Tibial nerve (tissue), 4 donors: ENCODE data around the gene IQSEC3.

Experiments used
- CTCF ChIP-seq, 5 experiments: fragments of 200-600 bp in 3 of 5; fragments of 450-650 bp in 2 of 5; sonication (generic) in 3 of 5; IDR thresholded peaks; one replicate each; pipeline ENCODE4 v1.5.1; 2016 to 2019; ENCODE audit warnings: antibody characterized with exemption in 5 of 5, mild to moderate bottlenecking in 3 of 5, moderate library complexity in 2 of 5
- EP300 ChIP-seq, 2 donors: sonication (generic); formaldehyde crosslinking; IDR thresholded peaks; one replicate each; pipeline ENCODE4 v1.6.1; 2017; ENCODE audit warnings: antibody characterized with exemption in 2 of 2, mild to moderate bottlenecking in 1 of 2

- TF ChIP-seq CTCF (IDR thresholded peaks at IDR 0.05) (no peak), EP300 (IDR thresholded peaks at IDR 0.05) (no peak)
These were observed 115.9 kb downstream of the IQSEC3 start for GRCh38 chr12:182381-182892.
